Measurements from ENCODE around the gene CDKL2. TPM values are rescaled to one million over a fixed set of nuclear protein-coding genes. Genes with fewer than 3 reads are reported as not detected.

CDKL2 gene
- total RNA-seq, 1 experiment from 2014 or later = 1.5 TPM

GRCh38 chr4:75637827-75638226 lies 7.5 kb upstream of the CDKL2 start:
- Histone ChIP-seq H3K79me2 (ENCODE audit: insufficient read depth, low read length) (no peaks in the 10 kb centered on the region), H2AFZ (ENCODE audit: low read length) (no peak overlapping the region), H2BK120ac (ENCODE audit: low read depth, low read length, poor library complexity, severe bottlenecking) (no peak overlapping the region), H3K23me2 (ENCODE audit: insufficient read length, low read depth, low read length, poor library complexity, severe bottlenecking) (no peaks in the 10 kb centered on the region), H3K14ac (ENCODE audit: insufficient read depth, low read length) (no peak overlapping the region), H2BK12ac (ENCODE audit: insufficient read length, low read depth, low read length) (no peak overlapping the region), H3K4ac (ENCODE audit: low read depth, low read length) (no peak overlapping the region), H2AK5ac (ENCODE audit: insufficient read length, low read length) (no peak overlapping the region), H3K9ac (ENCODE audit: extremely low read depth, insufficient read length, low read length) (no peak overlapping the region), H3K27ac (ENCODE audit: insufficient read length, low read depth, low read length) (no peak overlapping the region), H2BK20ac (ENCODE audit: low read depth, low read length, poor library complexity, severe bottlenecking) (no peak overlapping the region), H3K9me3 (ENCODE audit: control insufficient read depth, low read depth, low read length) (no peaks in the 10 kb centered on the region), H3K56ac (ENCODE audit: insufficient read length, low read depth, low read length) (no peak overlapping the region), H3K4me1 (ENCODE audit: insufficient read depth, low read length) (no peaks in the 10 kb centered on the region; the same call in 1 of the 2 replicates), H2BK15ac (ENCODE audit: low read depth, low read length) (no peak overlapping the region), H3K27me3 (ENCODE audit: insufficient read depth, low read length) (no peaks in the 10 kb centered on the region), H4K91ac (ENCODE audit: insufficient read length, low read depth, low read length) (no peak overlapping the region), H3T11ph (ENCODE audit: low read length) (no peak overlapping the region), H3K79me1 (ENCODE audit: insufficient read depth, low read depth, low read length, poor library complexity, severe bottlenecking) (no peaks in the 10 kb centered on the region), H4K20me1 (ENCODE audit: control insufficient read depth, insufficient read depth, insufficient read length) (no peaks in the 10 kb centered on the region), H3K23ac (ENCODE audit: insufficient read length, low read depth, low read length) (no peak overlapping the region), H3K4me2 (ENCODE audit: insufficient read depth, insufficient read length, low read length) (no peak overlapping the region), H3K18ac (ENCODE audit: insufficient read length, low read depth, low read length) (no peak overlapping the region), H4K8ac (replicated peaks; ENCODE audit: insufficient read length, low read depth, low read length) (no peak overlapping the region), H4K5ac (ENCODE audit: insufficient read length, low read depth, low read length) (no peak overlapping the region), H2BK5ac (ENCODE audit: insufficient read length, low read length) (no peak overlapping the region)
- peaks cover 0 to 15% (median 9%) of the 10 kb centered on the region in 3 experiments; a peak in 4 of 7 replicates for H3K36me3 Mint-ChIP-seq (ENCODE audit: insufficient read depth in 1 of 3, low read depth in 3 of 3)
- no peaks in the 10 kb centered on the region; the same call in 1 of the 2 replicates for H3K27me3 Mint-ChIP-seq (ENCODE audit: low read depth)
- peaks cover 0 to 2% of the 10 kb centered on the region in 2 experiments; a peak in 2 of 4 replicates for H3K4me1 Mint-ChIP-seq
- no peak for DNase-seq
- H3K4me3 Mint-ChIP-seq = no peak overlapping the region
- WGBS (ENCODE audit: extremely low coverage, insufficient read length, low lambda C conversion rate) = no CpG with 5 or more reads among the region's 1 CpG
- no peaks in the 10 kb centered on the region for H3K9me3 Mint-ChIP-seq
- TF ChIP-seq, protein P1, sequence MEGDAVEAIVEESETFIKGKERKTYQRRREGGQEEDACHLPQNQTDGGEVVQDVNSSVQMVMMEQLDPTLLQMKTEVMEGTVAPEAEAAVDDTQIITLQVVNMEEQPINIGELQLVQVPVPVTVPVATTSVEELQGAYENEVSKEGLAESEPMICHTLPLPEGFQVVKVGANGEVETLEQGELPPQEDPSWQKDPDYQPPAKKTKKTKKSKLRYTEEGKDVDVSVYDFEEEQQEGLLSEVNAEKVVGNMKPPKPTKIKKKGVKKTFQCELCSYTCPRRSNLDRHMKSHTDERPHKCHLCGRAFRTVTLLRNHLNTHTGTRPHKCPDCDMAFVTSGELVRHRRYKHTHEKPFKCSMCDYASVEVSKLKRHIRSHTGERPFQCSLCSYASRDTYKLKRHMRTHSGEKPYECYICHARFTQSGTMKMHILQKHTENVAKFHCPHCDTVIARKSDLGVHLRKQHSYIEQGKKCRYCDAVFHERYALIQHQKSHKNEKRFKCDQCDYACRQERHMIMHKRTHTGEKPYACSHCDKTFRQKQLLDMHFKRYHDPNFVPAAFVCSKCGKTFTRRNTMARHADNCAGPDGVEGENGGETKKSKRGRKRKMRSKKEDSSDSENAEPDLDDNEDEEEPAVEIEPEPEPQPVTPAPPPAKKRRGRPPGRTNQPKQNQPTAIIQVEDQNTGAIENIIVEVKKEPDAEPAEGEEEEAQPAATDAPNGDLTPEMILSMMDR (conservative IDR thresholded peaks at IDR 0.05) = no peak
- no peak overlapping the region for H3K27ac Mint-ChIP-seq

All from H9 (cell line).